Stimulated activated CD4-positive, alpha-beta T cell treated with anti-CD3 and anti-CD28 coated beads, Interleukin-4, amount 100 ng/mL, for 24 hours (primary cell): ENCODE measurements around the gene ZNF628.

ENCODE experiments used
- DNase-seq: peaks from one replicate; pipeline ENCODE4 v3.0.0-alpha.2; 2020

Gene ZNF628

GRCh38 chr19:55451163-55451964 lies 25.1 kb upstream of the ZNF628 start:
- DNase-seq: no peak

- no peak for DNase-seq
These were observed 24.3 kb upstream of the ZNF628 start for GRCh38 chr19:55451965-55452748.

GRCh38 chr19:55452749-55453346 lies 23.6 kb upstream of the ZNF628 start:
- peak; percentile 43 for DNase-seq

GRCh38 chr19:55453511-55454260 lies 22.7 kb upstream of the ZNF628 start:
- no peak for DNase-seq

- peak; percentile 53 for DNase-seq
These were observed 21.6 kb upstream of the ZNF628 start for GRCh38 chr19:55454787-55455243.

GRCh38 chr19:55455576-55456235 lies 20.7 kb upstream of the ZNF628 start:
- DNase-seq: no peak

- DNase-seq: no peak
These were observed 20.1 kb upstream of the ZNF628 start for GRCh38 chr19:55456347-55456746.

GRCh38 chr19:55457683-55458457 lies 18.5 kb upstream of the ZNF628 start:
- no peak for DNase-seq

- no peak for DNase-seq
These were observed 16.9 kb upstream of the ZNF628 start for GRCh38 chr19:55459551-55459949.

GRCh38 chr19:55459950-55460657 lies 16.3 kb upstream of the ZNF628 start:
- DNase-seq: no peak

- DNase-seq: peak; percentile 43
These were observed 15.7 kb upstream of the ZNF628 start for GRCh38 chr19:55460670-55461258.

- DNase-seq: peak; percentile 100
These were observed 15.0 kb upstream of the ZNF628 start, which contains the start of gene ISOC2 for GRCh38 chr19:55461259-55461973. TSS of gene ISOC2 (minus strand) at chr19:55461642. CDS start at chr19:55456486, 5,156 bp downstream.

GRCh38 chr19:55461974-55462626 lies 14.3 kb upstream of the ZNF628 start:
- DNase-seq: no peak

- no peak for DNase-seq
These were observed 13.7 kb upstream of the ZNF628 start for GRCh38 chr19:55462722-55463121.

- no peak for DNase-seq
These were observed 12.8 kb upstream of the ZNF628 start for GRCh38 chr19:55463583-55464031.

GRCh38 chr19:55464039-55464661 lies 12.3 kb upstream of the ZNF628 start:
- DNase-seq: no peak

GRCh38 chr19:55464662-55465054 lies 11.8 kb upstream of the ZNF628 start, which contains the start of gene C19orf85:
TSS of gene C19orf85 (minus strand) at chr19:55464751. CDS start at chr19:55464554, 197 bp downstream.
- DNase-seq: no peak
